Panc1 (cell line): ENCODE data around the gene CCDC14. TPM values are rescaled to one million over a fixed set of nuclear protein-coding genes. Genes with fewer than 3 reads are reported as not detected.

Experiments used
- ATAC-seq: fragments of 200-7000 bp; cut with Tn5 transposase; 2 replicates; pipeline ENCODE4 v1.9.1; 2020; ENCODE audit warnings: mild to moderate bottlenecking, moderate library complexity
- BruUV-seq: library from RNA; stranded (reverse); fragments of 400-500 nt; replicated peaks from 2 replicates; lab custom pipeline; 2021; lab: Mats Ljungman, UMichigan
- CTCF ChIA-PET: fragments of 300-600 bp; sonication (Branson Sonifier 250); formaldehyde crosslinking; loops from one replicate; lab custom pipeline; 2022; ENCODE audit warnings: antibody characterized with exemption; lab: Charles Lee
- POLR2A ChIA-PET: fragments of 300-600 bp; sonication (Branson Sonifier 250); formaldehyde crosslinking; loops from one replicate; lab custom pipeline; 2022; ENCODE audit warnings: antibody characterized with exemption; lab: Charles Lee
- DNase-seq: peaks from one replicate; pipeline ENCODE4 v3.0.0-alpha.2; 2010; ENCODE audit warnings: low read depth, low spot score
- H3K27ac ChIP-seq: 2 replicates; pipeline ENCODE4 v1.5.1; 2011; ENCODE audit warnings: mild to moderate bottlenecking, low read length, inconsistent platforms
- H3K27me3 ChIP-seq: fragments of 200-500 bp; sonication (Bioruptor generic); 2 replicates; pipeline ENCODE4 v1.6.0; 2014; ENCODE audit warnings: low read length, inconsistent platforms; ENCODE audit not compliant: control insufficient read depth, insufficient read depth
- H3K36me3 ChIP-seq: fragments of 200-500 bp; sonication (Bioruptor generic); 2 replicates; pipeline ENCODE4 v1.5.1; 2014; ENCODE audit warnings: inconsistent platforms, mild to moderate bottlenecking, low read length, moderate library complexity; ENCODE audit not compliant: control insufficient read depth, insufficient read depth
- H3K4me1 ChIP-seq: 2 replicates; pipeline ENCODE4 v1.5.1; 2011; ENCODE audit warnings: inconsistent platforms, mild to moderate bottlenecking, low read length, moderate library complexity; ENCODE audit not compliant: control insufficient read depth, insufficient read depth
- H3K4me3 ChIP-seq, 2 experiments: 2 replicates each; pipeline ENCODE4 v1.5.1; 2011 to 2012; ENCODE audit warnings: low read depth in 2 of 2, low read length in 2 of 2, mild to moderate bottlenecking in 2 of 2, inconsistent platforms in 1 of 2, moderate library complexity in 1 of 2
- H3K9me3 ChIP-seq: fragments of 200-500 bp; sonication (Bioruptor generic); 2 replicates; pipeline ENCODE4 v1.5.1; 2014; ENCODE audit warnings: low read depth, mild to moderate bottlenecking, inconsistent platforms, low read length, moderate library complexity; ENCODE audit not compliant: control insufficient read depth, insufficient read depth
- CTCF ChIP-seq: fragments of 450-650 bp; IDR thresholded peaks from 2 replicates; pipeline ENCODE4 v1.5.1; 2017; ENCODE audit warnings: mild to moderate bottlenecking
- POLR2AphosphoS5 ChIP-seq: IDR thresholded peaks from 2 replicates; pipeline ENCODE4 v1.6.1; 2012; ENCODE audit warnings: mild to moderate bottlenecking, low read depth, low read length, moderate library complexity
- REST ChIP-seq, 2 experiments: IDR thresholded peaks; 2 replicates each; pipeline ENCODE4 v1.6.1; 2011 to 2012; ENCODE audit warnings: low read depth in 2 of 2, control low read depth in 1 of 2, low read length in 1 of 2, mild to moderate bottlenecking in 1 of 2, moderate library complexity in 1 of 2; ENCODE audit not compliant: insufficient read depth in 1 of 2
- SIN3A ChIP-seq: IDR thresholded peaks from 2 replicates; pipeline ENCODE4 v1.6.1; 2012; ENCODE audit warnings: low read depth, mild to moderate bottlenecking, low read length, moderate library complexity, borderline replicate concordance; ENCODE audit not compliant: insufficient read depth
- TCF7L2 ChIP-seq: IDR thresholded peaks from 2 replicates; pipeline ENCODE4 v1.6.1; 2011; ENCODE audit warnings: mild to moderate bottlenecking, low read depth, low read length, inconsistent platforms
- in situ Hi-C: cut with HindIII; loops from 2 replicates; pipeline ENCODE4 v1.10.0; 2016; ENCODE audit warnings: low sequenced_read_pairs, low pct_unique_long_range_greater_than_20kb
- intact Hi-C: fragments of 100-400 bp; cut with micrococcal nuclease; formaldehyde crosslinking; loops from one replicate; pipeline ENCODE4 v1.10.0; 2022; ENCODE audit not compliant: unreplicated experiment
- total RNA-seq: library from RNA; stranded (reverse); gene quantifications from one replicate; pipeline ENCODE4 v1.2.1, GENCODE V29; 2021; ENCODE audit not compliant: unreplicated experiment

CCDC14 gene
- total RNA-seq, 1 experiment from 2014 or later: 57.7 TPM

- Histone ChIP-seq H3K4me1 (no peaks in the 10 kb centered on the region), H3K36me3 (no peaks in the 10 kb centered on the region), H3K9me3 (no peaks in the 10 kb centered on the region), H3K27me3 (no peaks in the 10 kb centered on the region), H3K27ac (no peak overlapping the region), H3K4me3 (no peak overlapping the region)
- ATAC-seq (no peak), DNase-seq (no peak)
- TF ChIP-seq REST (IDR thresholded peaks at IDR 0.05; ENCODE audit: insufficient read depth in 1 of 2, low read depth in 2 of 2, low read length in 1 of 2) (no peak), TCF7L2 (no peak), CTCF (no peak), POLR2AphosphoS5 (no peak), SIN3A (no peak)
- BruUV-seq: no TSS peak
- POLR2A ChIA-PET: interaction anchor here (0.6 kb wide), 1 partner anchor 157 kb away, joined by 5 read pairs; no protein-coding TSS in a partner anchor
- CTCF ChIA-PET: no interaction called here
- in situ Hi-C loops (no loop called here), intact Hi-C loops (no loop called here)
Observed at GRCh38 chr3:123914829-123915228, 46.2 kb downstream of the CCDC14 start.

GRCh38 chr3:123909785-123910184 lies 51.2 kb downstream of the CCDC14 start:
- H3K27me3 ChIP-seq: no peaks in the 10 kb centered on the region
- intact Hi-C loops (no loop called here), in situ Hi-C loops (no loop called here)
- no TSS peak for BruUV-seq
- CTCF ChIA-PET: interaction anchor here (0.7 kb wide), 1 partner anchor 16 kb away, joined by 3 read pairs; no protein-coding TSS in a partner anchor
- H3K4me3 ChIP-seq: no peak overlapping the region
- no peak overlapping the region for H3K27ac ChIP-seq
- TF ChIP-seq CTCF: no peak
- no peak for TF ChIP-seq TCF7L2
- TF ChIP-seq POLR2AphosphoS5: no peak
- TF ChIP-seq REST (IDR thresholded peaks at IDR 0.05; ENCODE audit: insufficient read depth in 1 of 2, low read depth in 2 of 2, low read length in 1 of 2): no peak
- TF ChIP-seq SIN3A: no peak
- no peak for DNase-seq
- no peak for ATAC-seq
- H3K4me1 ChIP-seq: no peaks in the 10 kb centered on the region
- H3K36me3 ChIP-seq: no peaks in the 10 kb centered on the region
- no peaks in the 10 kb centered on the region for H3K9me3 ChIP-seq
- POLR2A ChIA-PET: no interaction called here
